ENCODE data around the gene SGSM2.

- TF ChIP-seq CTCF (IDR thresholded peaks at IDR 0.05; ENCODE audit: low read length) (no peak), EZH2phosphoT487 (IDR thresholded peaks at IDR 0.05; ENCODE audit: low read length) (no peak), EZH2 (optimal IDR thresholded peaks at IDR 0.05; ENCODE audit: low read depth, low read length) (no peak)
Measured at GRCh38 chr17:2400474-2400866, 63.2 kb downstream of the SGSM2 start.
